ENCODE measurements around the gene AGAP1.

AGAP1 gene

DNA sequence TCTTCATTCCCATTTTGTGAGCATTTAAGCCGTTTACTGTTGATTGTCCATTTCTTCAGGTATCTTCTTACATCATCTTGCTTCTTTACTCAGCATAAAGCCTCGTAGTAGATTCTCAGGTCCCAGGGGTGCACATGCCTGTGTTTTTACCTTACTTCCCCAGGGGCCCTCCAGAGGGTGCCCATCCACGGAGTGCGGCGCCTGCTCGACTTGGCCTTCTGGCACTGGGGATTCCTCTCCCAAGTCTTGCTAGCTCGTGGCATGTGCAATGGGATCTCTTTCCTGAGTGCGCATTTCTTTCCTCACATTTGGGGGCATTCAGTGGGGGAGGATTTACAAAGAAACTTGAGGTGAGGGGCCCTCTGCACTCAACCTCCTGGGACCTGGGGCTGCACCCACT, 148.1 kb downstream of the AGAP1 start:
- DNase-seq: no peak

DNA sequence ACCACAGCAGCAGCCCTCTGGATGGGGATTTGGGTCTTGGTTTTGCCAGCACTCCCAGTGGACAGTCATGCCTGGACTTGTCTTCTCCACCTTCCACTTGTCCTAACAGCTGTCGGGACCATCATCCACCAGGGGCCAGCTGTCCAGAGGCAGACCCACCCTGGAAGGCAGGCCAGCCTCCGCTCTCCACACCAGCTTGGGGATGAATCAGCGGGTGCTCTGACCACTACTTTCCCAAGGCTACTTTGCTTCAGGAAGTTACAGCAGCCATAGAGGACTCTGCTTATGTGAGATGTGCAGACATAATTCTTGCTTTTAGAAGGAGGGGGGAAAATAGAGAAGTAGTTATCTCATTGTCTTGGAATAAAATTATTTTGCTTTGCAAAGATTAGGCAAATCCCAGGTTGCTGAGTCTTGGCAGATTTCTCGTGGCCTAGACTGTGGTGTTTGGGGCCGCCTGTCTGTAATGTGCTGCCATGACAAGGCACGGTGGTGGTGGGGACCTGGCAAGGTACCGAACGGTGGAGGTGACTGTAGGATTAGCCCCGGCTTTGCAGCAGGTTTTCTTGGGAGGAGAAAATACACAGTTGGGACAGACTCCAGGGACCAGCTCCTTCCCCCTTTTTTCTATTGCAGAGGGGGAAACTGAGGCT, 148.7 kb downstream of the AGAP1 start:
- DNase-seq: no peak

GRCh38 chr2:235643680-235644511, 150.1 kb downstream of the AGAP1 start:
- DNase-seq: no peak

DNA sequence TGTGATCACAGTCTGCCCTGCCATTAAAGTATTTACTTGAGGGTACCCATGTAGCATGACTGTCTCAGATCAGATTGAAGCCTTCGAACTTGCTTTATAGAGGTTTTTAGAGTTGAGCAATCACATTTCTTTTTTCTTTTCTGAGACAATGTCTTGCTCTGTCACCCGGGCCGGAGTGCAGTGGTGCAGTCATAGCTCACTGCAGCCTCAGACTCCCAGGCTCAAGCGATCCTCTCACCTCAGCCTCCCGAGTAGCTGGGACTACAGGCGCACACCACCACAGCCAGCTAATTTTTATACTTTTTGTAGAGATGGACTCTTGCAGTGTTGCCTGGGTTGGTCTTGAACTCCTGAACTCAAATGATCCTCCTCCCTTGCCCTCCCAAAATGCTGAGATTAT, 153.4 kb downstream of the AGAP1 start:
- no peak for DNase-seq

DNA sequence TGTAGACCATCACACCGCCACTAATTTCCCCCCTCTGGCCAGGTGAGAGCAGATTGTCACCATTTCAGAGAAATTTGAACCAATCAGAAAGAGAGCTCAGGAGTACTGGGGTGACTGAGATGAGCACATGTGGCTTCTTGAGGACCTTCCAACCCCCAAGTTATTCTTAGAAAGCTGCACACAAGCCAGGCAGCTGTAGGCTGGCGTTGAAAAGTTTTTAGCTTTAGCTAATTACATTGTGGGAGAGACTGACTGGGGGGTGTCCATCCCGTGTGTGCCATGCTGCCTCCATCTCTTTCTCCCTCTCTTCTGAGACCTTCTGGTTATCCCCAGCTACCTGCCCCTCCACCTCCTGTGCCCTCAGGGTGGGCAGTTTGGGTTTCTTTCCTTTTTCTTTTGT, 154.0 kb downstream of the AGAP1 start:
- no peak for DNase-seq

DNA sequence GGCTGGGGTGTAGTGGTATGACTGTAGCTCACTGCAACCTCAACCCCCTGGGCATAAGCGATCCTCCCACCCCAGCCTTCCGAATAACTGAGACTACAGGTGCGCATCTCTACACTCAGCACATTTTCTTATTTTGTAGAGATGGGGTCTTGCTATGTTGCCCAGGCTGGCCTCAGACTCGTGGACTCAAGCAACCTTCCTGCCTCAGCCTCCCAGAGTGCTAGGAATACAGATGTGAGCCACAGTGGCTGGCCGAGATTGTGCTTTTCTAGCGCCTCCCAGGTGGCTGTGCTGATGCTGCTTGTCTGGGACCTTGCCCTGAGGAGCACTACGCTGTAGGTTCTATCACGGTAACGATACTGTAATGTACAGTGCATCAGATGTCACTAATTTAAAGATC, 155.6 kb downstream of the AGAP1 start:
- no peak for DNase-seq

DNA sequence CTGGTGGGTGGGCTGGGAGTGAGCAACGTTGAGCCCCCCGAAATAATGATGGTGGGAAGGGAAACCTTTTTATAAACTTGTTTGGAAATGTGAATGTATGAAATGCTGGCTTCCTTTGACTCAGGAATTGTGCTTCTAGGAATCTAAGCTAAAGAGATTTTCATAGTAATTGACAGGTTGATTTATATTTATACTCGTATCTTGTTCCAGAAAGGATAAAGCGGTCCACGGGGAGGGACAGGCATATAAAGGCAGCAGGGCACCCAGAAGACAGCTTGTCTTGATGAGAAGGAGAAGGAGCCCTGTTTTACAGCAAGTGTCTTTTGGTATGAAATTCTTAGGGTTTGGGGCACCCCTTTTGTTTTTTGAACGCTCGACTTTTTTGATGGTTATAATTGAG, 157.8 kb downstream of the AGAP1 start:
- DNase-seq: no peak

GRCh38 chr2:235654103-235654813, 160.4 kb downstream of the AGAP1 start:
- no peak for DNase-seq

DNA sequence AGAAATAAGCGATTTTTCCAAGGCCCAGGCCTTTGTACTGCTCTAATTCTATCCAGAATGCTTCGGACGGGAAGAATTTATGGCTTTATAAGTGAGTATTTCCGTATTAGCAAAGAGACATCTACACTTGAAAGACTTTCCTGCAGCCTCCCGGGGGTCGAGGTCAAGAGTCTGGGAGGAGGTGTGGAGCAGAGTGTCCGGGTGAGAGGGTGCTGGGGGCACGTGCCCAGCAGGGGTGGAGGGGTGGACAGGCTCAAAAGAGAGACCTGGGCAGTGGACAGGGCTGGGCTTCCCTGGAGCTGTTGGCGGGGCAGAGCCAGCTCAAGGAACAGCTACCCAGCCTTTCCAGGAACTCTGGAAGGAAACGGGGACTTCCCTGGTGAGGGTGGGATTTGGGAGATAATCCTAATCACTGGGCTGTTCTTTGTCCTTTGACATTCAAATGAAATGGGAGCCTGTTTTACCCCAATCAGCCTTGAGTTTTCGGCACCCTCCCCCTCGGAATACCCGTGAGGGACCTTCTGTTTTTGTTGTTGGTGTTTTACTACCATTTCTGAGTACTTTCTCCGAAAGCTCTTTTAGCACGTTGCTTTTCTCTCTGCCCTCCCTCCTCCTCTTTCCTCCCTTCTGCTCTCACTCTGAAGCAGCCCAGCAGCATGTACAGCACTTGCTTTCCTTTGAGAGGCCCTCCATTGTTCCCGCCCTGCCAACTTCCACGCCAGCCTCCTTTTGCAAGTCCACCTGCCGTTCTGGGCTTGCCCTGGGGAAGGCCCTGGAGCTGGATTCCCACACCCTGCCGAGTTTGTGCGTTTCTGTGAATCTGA, 164.7 kb downstream of the AGAP1 start:
- DNase-seq: no peak

DNA sequence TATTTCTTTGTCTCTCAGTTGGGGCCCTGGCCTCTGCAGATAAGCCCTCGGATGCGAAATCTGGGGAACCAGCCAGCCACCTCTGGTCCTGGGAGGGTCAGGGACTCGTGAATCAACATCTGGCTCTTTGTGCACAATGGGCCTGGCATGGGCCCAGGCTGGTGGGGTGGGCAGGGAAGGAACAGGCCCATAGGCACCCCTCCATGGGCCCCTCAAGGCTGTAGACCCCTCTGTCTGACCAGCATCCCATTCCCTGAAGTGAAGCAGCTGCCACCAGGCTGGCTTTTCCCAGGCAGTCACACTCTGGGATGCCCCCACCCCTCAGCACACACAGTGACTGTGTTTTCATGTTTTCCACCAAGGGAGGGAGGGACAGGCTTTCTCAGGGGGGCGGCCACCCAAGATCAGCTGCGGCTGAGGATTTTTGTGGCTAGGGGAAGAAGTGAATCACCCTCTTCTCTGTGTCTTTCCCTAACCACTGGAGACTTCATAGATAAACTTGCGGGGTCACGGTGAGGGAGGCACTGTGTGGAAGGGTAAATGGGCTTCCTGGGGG, 166.0 kb downstream of the AGAP1 start:
- DNase-seq: no peak

- no peak for DNase-seq
Observed at GRCh38 chr2:235660484-235661082, 166.7 kb downstream of the AGAP1 start.

- no peak for DNase-seq
Observed at GRCh38 chr2:235661167-235661937, 167.5 kb downstream of the AGAP1 start.

DNA sequence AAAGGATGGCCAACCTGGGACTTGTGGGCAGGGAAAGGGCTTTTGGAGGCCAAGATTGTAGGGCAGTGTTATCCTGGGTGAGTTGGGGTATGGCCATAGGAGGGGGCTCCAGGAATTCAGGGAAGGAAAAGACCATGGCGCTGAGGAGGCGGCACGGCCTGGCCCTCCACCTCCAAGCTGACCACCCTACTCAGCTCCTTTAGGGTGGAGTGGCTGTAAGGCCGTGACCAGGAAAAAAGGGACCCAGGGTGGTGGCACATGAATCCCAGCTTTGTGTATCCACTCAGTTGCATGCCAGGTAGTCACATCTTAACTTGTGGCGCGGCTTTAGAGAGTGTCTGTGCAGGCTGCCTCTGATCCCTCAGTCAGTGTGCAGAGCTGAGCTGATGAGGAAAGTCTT, 168.1 kb downstream of the AGAP1 start:
- DNase-seq: no peak

DNA sequence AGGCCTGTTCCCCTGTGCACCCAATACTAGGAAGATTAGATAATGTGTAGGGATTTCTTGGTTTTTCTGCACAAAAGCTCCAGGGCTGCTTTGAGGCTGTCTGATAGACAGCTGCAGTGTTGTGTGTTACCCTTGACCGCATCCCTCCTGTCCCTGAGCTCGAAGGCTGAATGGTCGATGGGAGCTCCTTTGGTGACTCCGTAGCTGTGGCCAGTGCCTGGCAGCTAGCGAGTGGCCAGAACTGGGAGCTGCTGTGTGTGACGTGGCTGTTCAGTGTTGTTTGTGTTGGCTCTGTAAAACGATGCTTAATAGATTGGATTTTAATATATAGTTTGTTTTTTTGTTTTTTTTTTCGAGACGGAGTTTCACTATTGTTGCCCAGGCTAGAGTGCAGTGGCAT, 170.0 kb downstream of the AGAP1 start:
- DNase-seq: no peak

- no peak for DNase-seq
Observed at GRCh38 chr2:235665661-235666212, 171.9 kb downstream of the AGAP1 start.

GRCh38 chr2:235666213-235666781, 172.5 kb downstream of the AGAP1 start:
- no peak for DNase-seq

DNA sequence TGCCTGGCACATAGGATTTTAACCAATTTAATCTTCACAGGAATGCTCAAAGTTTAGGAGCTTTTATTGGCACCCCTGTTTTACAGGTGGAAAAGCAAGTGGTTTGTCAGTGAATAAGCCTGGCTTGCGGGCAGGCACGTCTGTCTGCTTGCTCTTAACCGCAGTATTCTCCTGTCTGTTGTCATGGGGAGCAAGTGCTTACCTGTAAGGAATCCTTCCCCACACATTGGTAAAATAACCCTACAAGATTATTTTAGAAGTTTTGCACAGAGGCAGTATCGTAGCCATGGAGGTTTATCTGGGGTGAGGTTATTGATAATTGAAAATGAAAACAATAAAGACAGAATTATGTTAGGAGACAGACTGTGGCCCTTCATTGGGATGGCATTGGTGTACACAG, 174.9 kb downstream of the AGAP1 start:
- no peak for DNase-seq

DNA sequence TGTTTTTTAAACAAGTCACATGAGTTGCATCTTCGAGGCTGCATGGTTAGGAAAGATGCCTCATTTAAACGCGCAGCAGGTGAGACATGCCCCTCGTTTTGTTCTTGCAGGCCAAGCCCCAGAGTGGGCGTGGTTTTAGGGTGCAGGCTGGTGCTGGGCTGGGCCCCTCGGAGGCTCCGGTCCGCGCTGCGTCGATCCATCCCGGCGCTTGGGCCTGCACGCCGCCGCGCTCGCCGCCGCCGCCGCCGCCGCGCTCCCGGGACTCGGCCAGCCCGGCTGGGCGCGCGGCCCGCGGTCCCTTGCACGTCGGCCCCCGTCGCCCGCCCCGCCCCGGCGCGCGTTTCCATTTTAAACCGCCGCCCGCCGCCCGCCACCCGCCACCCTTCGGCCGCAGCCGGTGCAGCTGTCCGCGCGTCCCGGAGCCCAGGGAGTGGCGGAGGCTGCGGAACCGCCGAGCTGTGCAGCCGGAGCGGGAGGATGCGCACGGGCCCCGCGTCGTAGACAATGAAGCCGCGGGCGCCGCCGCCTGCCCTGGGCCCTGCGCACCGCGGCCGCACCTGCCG, 175.5 kb downstream of the AGAP1 start:
- peak; percentile 31 for DNase-seq

GRCh38 chr2:235669983-235670962, 176.4 kb downstream of the AGAP1 start:
- DNase-seq: no peak

Data from CD4-positive, alpha-beta T cell treated with Interleukin-6 for 4 hours (primary cell).